HG03280 (cell line): ENCODE measurements around the gene C19orf47.

Experiments
- ATAC-seq: cut with Tn5 transposase; IDR thresholded peaks from one replicate; pipeline ENCODE4 v1.9.1; 2021; ENCODE audit warnings: mild to moderate bottlenecking, moderate library complexity; ENCODE audit not compliant: unreplicated experiment

The C19orf47 gene

DNA sequence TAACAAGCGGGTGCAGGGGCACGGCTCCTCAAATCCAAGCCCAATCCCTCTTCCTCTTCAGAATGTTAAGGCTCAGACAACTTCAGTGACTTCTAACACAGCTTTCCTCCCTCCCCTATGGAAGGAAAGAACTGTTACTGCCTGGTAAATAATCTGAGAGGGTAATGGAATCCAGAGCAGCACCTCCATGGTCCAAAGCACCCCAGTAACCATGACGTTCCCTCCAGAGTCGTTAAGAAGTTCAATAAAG is 64.0 kb downstream of the C19orf47 start:
- ATAC-seq = no peak

GRCh38 chr19:40283414-40284250 is 64.6 kb downstream of the C19orf47 start:
- ATAC-seq = no peak

DNA sequence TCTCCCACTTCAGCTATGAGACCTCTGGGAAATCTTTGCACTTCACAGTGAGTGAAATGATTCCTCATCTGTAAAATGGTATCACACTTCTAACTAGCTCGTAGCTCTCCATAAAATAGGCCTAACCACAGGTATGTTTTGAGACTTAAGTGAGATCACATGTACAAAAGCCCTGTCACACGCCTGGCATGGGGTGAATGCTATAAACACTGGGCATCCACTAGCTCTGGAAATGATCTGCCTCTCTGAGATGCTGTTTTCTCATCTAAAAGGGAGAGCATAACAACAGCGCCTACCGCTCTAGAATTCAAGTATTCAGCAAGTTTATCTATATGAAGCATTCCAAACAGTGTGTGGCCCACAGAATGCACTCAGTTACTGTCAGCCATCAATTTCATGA is 65.3 kb downstream of the C19orf47 start:
- no peak for ATAC-seq

- no peak for ATAC-seq
Observed at GRCh38 chr19:40282209-40282580, 66.0 kb downstream of the C19orf47 start.

- ATAC-seq = no peak
Observed at GRCh38 chr19:40281381-40282208, 66.6 kb downstream of the C19orf47 start.

DNA sequence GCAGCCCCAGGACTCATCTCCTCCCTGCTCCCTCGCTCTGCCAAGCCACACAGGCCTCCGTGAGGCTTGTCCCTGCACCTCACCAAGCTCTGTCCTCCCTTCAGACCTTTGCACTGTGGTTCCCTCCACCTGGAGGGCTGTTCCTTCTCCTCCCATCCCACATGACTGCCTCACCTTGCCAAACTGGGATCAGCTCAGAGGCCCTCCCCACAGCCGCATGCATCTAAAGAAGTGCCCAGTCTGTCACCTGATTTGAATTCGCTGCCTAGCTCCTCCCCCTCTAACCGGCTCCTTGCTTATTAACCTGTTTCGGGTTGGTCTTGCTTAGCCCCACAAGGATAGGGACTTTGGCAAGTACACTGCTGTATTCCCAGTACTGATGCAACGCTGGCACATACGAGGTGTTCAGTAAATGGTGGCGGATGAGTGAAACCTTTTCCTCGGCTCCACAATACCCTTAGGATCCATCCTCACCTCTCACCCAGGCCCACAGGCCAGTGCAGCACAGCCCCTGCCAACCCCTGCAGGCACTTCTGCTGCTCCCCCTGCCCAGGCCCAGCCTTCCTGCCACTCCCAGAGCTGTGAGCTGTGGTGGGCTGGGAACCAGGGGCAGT is 67.5 kb downstream of the C19orf47 start:
- no peak for ATAC-seq

DNA sequence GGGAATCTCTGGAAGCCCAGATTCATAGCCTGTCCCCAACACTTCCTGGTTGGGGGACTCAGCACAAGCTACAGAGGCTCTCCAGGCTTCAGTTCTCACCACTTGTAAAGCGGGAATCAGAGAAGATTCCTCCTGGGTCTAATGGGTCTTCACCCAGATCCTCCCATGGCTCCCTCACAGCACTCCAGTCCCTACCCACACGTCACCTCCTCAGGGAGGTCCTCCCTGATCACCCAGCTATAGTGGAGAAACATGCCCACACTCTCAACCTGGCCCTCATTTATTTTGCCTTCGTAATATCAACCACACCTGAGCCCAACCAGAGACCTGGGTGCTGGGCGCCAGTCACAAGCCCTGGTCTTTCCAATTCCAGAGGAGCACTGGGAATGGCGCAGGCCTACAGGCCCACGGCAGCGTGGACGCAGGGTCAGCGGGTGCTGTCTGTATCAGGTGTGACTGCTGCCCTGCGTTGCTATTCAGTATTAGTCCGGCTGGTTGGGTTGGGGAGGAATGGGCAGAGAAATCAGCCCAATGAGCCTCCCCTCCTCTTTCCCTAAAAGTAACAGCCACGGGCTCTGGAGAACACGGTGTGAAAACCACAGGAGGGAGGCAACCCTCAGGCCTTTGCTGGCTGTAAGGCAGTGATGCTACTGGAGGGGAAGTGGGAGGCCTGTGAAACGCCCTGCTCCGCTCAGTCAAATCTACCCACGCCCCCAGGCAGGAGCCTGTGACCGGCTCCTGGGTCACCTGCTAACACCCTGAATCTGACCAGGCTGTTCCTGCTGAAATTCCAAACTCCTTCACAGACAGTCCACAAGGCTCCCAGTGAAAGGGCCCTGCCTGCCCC is 68.2 kb downstream of the C19orf47 start:
- ATAC-seq = no peak

- ATAC-seq = no peak
Observed at GRCh38 chr19:40279120-40279551, 69.1 kb downstream of the C19orf47 start.

GRCh38 chr19:40278361-40279035 is 69.7 kb downstream of the C19orf47 start:
- ATAC-seq = no peak

- ATAC-seq = no peak
Observed at GRCh38 chr19:40277356-40278059, 70.7 kb downstream of the C19orf47 start.

- ATAC-seq = no peak
Observed at GRCh38 chr19:40274585-40275544, 73.3 kb downstream of the C19orf47 start.

- no peak for ATAC-seq
Observed at GRCh38 chr19:40273469-40274360, 74.5 kb downstream of the C19orf47 start.

DNA sequence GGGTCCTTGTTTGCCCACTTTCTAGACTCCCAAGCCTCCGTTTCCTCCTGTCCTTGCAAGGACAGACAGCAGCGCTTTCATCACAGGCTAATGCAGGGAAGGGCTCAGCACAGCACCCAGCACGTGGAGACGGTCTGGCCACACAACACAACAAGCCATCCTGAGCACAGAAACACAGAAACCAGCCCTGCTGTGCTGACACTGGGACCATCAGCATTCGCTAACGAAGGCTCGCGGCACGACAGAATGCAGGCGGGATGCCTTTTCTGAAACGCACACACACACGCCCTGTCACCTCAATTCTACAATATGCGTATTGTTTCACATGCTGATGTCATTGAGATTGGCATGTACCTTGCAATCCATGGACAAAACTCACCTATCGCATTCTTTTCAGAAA is 75.9 kb downstream of the C19orf47 start:
- no peak for ATAC-seq

DNA sequence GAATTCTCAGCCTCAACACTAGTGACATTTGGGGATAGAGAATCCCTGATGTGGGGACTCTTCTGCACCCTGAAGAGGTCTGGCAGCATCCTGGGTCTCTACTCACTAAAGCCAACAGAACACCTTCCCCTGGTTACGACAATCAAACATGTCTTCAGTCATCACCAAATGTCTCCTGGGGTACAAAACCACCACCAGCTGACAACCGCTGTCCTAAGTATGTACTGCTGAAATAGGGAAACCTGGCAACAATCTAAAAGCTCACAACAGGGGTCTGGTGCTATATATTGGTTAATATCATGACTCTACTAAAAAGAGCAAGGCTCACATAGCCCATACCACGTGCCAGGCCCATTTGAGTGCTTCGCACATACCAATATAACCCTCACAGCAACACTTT is 76.5 kb downstream of the C19orf47 start:
- ATAC-seq = no peak

DNA sequence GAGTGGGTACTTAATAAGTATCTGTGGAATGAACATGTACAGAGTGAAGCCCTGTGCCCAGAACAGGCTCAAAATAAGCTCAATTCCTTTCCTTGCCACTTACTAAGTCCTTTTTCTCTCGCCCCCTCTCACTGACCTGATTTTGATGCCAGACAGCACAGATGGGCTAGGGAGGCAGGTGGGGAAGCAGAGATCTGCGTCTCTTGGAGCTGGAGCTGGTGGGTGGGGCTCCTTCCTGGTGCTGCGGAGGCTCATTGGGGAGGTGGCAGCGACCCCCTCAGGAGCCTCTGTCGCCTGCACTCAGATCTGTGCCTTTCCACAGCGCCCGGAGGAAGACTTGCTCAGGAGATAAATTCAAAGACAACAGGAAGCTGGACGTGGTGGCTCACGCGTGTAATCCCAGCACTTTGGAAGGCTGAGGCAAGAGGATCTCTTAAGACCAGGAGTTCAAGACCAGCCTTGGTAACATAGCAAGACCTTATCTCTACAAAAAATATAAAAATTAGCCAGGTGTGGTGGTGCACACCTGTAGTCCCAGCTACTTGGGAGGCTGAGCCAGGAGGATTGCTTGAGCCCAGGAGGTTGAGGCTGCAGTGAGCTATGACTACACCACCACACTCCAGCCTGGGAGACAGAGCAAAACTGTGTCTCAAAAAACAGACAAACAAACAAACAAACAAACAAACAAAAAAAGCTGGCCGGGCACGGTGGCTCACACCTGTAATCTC is 77.7 kb downstream of the C19orf47 start:
- ATAC-seq = no peak
